ENCODE results near the gene LRRC4.

DNA sequence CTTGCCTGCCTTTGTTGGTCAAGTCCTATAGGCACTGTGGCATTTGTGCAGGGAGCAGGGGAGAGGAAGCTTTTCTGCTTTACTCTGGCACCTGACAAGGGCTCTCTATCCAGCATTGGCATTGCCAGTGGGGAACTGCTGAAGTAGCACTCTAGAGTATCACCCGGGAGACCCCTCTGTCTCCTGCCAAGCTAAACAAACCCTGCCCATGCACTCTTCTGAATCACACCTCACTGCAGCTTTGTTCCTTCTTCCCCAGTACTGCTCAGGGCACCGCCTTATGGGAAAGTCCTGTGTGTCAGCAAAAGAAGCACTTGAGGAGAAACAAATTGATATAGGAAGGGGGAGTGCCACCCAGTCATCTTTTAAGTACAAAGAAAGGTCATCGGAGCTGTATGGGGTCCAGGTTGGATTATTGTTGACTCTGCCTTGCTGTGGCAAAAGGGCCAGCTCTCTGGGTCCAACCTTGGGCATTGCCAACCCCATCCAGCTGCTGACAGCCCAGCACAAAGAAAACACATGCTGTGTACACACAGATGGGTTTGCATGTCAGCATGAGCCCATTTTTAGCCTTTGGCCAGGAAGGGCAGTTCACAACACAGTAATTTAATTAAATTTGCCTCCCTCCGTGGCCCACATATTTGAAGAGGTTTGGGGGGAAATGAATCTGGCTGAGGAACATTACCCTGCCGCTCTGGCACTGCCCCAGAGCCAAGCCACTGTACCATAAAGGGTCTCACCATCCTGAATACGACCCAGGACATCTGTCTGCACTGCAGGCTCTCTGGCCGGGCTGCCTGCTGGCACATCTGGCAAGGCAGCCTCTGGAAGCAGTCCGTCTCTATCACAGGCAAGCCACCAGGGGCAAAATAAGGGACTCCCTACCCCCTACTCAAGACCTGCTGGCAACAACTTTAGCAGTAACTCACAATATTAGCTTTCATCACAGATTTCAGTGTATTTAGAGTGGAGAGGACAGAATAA, 13.1 kb downstream of the LRRC4 start:
- no peak for TF ChIP-seq POLR2A (IDR thresholded peaks at IDR 0.05)
- TF ChIP-seq, protein P1, sequence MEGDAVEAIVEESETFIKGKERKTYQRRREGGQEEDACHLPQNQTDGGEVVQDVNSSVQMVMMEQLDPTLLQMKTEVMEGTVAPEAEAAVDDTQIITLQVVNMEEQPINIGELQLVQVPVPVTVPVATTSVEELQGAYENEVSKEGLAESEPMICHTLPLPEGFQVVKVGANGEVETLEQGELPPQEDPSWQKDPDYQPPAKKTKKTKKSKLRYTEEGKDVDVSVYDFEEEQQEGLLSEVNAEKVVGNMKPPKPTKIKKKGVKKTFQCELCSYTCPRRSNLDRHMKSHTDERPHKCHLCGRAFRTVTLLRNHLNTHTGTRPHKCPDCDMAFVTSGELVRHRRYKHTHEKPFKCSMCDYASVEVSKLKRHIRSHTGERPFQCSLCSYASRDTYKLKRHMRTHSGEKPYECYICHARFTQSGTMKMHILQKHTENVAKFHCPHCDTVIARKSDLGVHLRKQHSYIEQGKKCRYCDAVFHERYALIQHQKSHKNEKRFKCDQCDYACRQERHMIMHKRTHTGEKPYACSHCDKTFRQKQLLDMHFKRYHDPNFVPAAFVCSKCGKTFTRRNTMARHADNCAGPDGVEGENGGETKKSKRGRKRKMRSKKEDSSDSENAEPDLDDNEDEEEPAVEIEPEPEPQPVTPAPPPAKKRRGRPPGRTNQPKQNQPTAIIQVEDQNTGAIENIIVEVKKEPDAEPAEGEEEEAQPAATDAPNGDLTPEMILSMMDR (IDR thresholded peaks at IDR 0.05) = no peak
